GM19351 (cell line): Measurements from ENCODE around the gene DGKI.

ENCODE experiments used
- ATAC-seq: cut with Tn5 transposase; IDR thresholded peaks from one replicate; pipeline ENCODE4 v1.9.1; 2021; ENCODE audit warnings: mild to moderate bottlenecking, moderate library complexity; ENCODE audit not compliant: unreplicated experiment

Gene DGKI

DNA sequence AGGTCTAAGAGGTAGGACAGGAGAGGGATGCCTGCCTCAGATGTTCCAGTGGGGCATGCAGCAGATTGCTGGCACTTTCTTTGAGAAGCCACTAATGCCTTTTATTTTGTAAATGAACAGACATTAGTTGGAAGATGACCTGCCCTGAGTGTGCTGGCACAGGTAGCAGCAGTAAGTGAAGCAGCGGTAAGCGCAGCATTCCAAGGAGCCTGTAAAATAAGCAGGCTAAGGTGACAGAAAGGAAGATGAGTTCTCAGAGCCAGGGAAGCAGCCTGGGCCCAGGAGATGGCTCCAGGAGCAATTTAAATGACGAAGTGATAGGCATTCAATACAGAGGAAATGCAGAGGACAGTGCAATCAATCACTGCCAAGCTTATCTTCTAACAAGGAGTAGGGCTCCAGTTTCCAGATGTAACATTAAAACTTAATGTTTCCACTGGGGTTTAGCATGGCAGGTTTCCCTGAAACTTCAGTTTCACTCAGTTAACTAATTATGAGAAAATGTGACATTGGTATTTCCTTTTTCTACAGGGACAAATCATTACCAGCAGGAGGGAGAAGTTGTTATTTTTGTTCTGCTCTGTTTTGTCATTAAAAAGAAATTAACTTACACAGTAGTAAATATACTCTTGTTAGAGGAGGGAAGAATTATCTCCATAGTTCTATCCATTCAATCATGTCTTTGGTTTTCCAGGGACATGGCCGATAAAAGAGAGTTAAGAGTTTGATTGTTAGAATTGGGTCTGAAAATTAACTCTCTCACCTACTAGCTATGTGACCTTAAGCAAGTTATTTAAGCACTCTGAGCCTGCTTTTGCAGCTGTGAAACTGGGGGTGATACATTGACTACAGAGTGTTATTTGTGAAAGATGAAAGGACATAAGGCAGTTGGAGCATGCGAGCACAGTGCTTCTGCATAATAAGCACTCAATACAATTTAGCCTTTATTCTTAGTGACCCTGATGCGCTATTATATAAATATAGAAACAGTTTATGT is 406.6 kb downstream of the DGKI start:
- no peak for ATAC-seq

DNA sequence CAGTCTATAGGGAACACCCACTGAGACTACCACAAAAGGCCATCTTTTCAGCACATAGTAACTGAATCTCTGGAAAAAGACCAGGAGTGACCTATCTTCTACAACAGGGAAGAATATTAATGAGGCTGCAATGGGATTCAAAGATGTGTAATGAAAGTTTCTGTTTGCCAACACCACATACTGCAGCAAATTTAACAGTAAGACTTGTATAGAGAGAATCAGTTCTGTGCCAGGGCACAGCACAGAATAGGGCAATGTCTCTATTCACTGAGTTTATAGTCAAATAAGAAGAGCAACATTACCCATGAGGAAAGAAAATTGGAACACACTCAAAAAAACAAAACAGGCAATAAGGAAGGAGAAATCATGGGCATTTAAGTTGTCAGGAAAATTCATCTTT is 411.8 kb downstream of the DGKI start:
- ATAC-seq = no peak

DNA sequence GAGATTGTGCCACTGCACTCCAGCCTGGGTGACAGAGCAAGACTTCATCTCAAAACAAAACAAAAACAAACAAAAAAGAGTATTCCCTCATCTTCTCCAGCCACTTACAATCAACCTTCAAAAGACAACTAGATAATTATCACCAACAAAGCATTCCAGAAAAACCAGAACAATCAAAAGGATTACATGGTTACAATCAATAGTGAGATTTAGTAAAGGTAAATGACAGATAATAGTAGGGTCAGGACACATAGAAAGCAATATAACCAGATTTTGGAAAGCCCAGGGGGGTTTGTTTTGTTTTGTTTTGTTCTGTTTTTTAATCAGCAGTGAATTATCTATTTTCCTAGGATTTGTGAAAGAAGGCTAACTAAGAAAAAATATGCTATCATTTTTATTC is 412.2 kb downstream of the DGKI start:
- no peak for ATAC-seq

DNA sequence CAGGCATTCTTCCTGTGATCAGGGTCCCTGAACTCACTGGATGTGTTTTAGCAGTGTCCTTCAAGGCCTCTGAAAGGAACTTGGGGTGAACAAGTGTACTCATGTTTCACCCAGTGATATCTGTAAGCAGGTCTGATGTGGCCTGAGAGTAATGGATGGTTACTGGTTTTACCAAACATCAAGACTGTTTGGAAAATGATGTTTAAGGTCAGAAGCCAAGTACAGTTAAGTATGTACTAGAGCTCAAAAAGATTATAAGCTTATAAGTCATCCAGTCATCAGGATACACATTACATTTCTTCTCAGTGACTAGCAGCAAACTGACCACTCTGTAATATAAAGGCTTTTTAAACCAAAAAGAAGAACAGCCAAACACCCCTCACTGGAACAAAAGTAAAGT is 423.5 kb downstream of the DGKI start:
- no peak for ATAC-seq

DNA sequence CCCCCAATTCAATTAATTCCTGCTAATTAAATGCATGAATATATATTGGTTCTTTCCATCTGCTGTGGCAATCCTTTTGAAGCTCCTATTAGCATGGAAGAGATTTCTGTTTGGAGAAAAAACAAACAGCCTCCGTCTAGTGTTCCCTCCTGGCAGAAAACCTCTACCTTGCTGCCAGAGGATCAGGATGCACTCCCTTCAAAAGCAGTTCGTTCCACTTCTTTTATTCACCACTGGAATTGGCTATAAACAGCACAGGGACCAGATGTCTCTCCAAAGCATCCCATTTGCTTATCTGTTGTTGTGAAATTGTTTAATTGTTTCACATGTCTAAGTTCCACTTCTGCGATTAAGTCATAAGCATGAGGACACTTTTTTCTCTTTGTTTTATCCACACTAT is 425.4 kb downstream of the DGKI start:
- no peak for ATAC-seq

DNA sequence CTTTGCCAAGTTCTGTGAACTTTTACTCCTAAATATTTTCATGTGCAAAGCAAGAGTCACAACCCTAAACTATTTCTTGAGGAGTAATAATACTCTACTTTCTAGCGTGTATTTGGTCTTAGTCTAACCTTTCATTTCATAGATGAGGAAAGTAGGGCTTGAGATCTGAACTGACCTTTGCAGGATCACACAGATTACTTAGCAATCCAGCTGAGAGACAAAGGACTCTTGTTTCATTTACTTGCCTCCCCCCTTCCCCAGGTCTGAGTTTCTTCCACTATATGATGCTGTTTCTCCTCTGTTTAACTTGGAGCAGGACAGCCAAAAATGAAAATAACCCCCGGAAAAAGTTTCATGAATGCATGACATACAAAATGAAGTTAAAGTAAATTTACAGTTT is 427.9 kb downstream of the DGKI start:
- ATAC-seq = no peak

DNA sequence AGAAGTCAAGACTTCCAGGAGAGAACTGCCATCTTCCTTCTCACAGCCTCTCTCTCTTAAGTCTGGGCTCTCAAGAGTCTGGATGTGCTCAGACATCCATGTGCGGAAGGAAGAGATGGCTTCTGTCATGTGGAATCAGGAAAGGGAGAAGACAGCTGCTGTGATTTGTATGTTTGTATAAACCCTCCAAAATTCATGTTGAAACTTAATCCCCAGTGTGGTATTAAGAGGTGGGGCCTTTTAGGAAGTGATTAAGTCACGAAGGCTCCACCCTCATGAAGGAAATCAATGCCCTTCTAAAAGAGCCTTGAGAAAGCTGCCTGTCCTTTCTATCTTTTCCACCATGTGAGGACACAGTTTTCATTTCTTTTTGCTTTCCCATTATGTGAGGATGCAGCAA is 429.3 kb downstream of the DGKI start:
- no peak for ATAC-seq

DNA sequence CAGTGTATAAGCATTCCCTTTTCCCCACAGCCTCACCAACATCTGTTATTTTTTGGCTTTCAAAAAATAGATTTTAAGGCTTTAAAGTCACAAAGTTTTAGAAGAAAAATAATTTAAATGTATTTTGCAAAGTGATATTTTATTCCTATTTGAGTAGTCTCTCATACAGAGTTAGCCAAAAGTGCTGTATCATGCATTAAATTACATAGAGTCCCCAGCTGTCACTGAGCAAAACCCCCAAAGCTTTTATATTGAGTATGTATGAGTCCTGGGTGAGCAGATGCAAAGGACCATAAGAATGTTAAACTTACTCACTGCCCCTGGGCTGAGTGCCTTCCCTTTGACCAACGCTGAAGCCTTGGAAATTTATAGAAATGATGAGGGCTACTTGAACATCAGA is 432.9 kb downstream of the DGKI start:
- no peak for ATAC-seq

DNA sequence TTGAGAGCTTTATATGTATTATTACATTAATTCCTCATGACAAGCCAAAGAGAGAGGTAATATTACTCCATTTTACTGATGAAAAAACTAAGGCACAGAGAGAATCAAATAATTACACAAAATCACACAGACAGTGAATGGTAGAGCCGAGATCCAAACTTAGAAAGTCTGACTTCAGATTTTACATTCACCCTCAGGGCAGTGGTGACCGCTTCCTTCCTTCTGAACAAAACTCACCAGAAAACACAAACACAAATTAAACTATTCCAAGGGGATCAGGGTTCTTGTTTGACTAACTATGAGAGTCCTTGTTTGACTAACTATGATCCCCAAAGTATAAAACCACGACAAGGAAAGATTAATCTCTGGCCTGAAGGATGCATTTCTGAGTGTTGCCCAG is 435.3 kb downstream of the DGKI start:
- no peak for ATAC-seq

DNA sequence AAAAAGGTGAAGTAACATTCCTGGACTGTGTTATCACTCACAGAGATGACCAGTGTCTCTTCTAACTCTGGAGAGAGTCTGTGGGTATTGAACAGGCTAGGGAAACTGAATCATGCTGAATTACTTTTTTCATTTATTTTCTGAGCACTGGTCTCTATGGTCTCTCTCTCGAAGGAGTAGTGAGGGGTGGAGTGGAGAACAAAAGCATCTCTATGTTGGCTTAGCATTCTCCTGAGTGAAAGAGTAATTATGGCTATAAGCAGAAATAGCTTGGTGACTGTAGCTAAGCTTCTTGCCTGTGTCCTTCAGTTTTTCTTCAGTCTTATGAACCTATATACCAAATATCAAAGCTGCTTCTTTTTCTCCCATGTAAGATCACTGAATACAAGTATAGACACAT is 438.6 kb downstream of the DGKI start:
- ATAC-seq = no peak

DNA sequence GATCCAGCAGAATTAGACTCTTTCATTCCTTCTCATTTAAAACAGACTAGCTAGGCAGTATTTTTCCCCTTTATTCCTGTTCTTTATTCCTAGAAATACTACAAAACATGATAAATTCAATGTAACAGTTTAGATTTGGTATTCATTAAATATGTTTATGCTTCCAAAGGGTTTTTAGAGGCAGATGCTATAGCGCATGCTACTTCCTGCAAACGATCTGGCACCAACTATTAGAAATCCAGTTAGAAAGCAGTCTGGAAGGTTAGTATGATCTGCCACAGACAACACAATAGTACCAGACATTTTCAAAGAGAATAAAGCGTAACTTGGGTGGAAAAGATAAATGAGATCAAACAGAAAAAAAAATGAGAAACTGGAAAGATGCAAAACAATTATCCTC is 439.7 kb downstream of the DGKI start:
- no peak for ATAC-seq

DNA sequence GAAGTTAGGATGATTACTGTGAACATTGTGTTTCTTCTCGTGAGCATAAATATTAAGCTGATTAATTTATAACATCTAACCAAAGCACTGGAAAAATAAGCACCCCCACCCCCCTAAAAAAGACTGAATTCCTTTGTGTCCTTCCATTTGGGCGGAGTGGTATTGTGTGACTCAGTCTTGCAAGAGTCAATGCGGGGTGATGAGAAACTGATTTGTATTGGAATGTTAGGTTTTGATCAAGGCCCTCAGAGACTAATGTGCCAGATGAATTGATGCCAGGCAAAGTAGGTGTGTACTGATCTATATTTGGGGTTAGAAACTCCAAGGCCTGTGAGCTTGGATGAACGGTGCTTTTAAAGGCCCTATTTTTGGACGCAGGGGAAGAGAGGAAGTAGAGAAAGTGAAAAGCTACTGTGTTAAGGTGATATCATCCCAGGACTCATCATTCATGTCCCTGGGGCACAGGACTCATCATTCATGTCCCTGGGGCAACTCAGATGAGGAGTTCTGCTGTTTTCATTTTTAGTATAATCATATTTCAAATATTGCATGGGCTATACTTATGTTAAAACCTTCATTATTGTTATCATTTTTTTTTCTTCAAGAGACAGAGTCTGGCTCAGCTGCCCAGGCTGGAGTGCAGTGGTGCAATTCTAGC is 442.0 kb downstream of the DGKI start:
- ATAC-seq = no peak

DNA sequence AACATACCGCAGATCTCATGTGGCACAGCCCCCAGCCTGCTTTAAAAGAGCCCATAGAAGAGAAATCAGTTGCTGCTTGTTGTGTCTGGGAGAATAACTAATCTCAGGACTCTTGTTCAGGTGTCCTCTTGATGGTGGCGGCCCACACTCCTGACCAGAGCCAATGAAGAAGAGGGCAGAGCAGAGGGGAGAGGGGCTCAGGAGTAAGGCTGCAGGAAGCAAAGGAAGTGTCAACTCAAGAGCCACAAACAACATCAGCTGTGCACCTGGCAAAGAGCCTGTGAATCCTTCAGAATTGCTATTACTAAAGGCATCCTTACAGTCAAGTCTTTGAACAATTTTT is 443.4 kb downstream of the DGKI start:
- no peak for ATAC-seq

DNA sequence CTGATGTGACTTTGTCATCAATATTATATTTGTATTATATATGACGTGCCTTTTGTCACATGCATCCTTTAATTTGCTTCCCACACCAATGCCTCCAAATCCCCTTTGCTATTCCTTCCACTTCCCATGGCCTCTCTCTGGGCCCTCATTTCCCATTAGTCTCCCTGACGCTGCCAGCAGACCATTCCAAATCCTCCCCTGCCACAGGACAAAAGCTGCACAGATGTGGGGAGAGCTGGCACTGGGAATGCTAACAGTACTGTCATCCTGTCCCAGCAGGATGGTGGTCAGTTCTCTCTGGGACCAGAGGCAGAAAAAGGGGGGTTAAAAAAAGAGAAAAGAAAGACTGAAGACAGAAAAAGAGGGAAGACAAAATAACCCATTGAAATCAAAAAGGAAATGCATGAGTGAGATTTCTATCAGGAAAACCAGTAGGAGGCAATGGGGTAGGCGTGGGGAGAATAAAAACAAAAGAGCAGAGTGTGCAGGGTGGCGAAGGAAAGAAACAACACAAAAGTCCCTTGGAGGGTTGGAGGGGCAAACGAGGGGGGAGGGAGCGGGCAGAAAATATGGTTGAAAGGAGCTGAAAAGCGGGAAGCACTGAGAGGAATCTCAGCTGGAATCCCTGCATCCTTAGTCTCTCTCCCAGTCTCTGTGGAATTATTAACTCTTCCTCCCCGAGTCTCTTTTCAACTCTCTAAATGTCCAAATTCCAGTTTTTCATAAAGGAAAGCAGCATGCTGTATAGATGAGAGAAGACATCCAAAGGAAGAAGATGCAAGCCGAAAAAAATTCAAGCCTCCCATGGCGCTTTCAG is 444.0 kb downstream of the DGKI start:
- no peak for ATAC-seq

DNA sequence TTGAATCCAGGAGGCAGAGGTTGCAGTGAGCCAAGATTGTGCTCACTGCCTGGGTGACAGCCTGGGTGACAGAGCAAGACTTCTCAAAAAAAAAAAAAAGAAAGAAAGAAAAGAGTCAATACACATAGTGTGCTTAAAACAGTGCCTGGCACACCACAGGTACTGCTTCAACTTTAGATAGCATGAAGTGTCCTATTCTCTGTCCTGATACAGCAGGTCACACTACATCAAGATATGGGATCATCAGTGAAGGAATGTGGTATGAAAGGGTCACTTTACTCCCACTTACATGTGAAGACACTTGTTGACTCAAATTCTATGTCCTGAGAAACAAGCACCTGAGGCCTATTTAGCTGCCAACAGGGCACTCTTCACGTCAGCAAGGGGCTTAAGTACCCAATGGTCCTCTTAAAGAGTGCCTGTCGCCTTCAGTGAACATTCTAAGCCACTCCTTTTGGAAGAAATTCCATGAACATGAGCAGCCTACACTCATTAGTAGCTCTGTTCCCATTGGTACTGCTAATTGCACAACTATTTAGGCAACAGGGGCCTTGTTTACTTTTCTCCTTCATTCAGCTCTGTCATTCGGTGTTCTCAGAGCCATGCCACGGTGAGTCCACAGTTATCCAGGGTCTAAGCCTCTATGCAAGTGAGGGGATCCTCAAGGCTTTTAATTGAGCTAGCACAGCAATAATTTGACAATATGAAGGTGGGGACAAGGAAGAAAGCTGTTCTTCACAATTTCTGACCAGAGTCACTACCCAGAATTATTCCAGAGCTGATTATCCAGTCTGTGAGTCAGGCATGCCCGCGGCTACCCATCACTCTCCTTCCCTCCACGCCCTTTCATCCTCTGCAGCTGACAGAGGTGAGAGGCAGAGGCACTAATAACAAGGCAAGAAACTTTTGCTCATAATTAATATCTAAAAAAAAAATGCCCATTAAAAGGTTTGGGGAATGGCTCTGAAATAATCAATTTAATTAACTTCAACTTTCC is 446.6 kb downstream of the DGKI start:
- ATAC-seq = no peak

DNA sequence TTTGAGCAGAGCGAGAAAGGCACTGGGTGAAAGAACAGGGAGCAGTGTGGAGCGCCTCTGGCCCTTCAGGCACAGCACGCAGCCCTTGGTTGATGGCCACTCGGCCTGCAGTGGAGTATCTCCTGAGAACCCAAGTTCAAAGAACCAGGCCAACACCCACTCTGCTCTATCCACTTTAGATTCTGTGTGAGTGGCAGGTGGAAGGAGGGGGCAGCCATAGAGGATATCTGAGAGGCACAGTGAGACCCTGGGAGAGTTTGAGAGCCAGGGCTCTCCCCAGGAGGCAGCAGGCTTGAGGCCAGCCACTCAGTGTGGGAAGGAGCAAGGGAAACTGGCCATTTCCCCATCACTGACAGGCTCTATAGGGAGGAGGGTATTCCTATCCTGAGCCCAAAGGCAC is 450.7 kb downstream of the DGKI start:
- ATAC-seq = no peak

DNA sequence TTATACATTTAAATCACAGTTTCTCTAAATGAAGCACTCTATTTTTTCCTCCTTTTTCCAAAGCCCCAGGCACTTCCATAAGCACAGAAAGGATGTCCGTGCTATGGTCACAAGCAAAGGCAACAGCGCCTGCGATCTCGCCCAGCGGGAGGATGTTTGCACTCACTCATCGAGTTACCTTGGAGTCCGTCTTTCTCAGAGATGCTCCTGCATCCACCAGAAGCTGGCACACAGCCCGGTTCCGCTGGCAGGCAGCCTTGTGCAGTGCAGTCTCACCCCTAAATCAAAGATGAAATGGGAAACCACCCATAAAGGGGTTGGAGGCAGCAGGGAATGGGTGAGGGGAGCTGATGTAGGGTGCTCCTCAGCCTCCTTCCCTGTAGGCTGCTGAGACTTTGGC is 451.4 kb downstream of the DGKI start:
- ATAC-seq = no peak

DNA sequence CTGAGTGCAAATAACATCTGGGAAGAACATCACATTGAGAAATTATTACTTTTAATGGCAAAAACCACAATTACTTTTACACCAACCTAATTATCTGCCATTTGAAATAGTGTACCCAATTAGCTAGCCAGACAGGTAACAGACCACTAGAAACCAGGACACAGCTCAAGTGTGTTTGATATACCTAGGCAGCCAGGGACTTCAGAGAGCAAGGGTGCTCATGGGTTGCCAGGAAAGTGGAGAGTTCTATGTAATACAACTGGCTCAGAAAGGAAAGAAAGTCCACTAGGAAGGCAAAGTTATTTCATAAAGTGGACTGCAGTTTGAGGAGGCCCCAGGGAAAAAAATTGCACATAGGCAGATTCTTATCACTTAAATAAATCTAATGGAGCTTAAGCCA is 453.2 kb downstream of the DGKI start:
- no peak for ATAC-seq

DNA sequence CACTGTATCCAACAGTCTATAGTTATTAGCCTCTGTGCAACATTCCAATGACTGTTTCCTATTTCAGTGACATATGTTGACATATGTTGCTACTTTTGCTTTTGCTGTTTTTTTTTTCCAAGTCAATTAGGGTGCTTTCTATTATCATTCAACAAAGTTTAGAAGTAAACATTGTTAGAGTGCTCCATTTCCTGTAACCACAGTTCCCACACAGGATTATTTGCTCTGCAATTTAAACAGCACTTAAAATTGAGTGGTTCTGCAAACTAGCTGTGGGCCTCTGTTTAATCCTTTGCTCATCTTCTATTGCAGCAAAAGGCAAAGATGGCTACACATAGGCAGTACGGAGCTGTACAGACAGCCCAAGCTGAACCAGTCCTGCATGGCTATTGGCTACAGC is 456.7 kb downstream of the DGKI start:
- no peak for ATAC-seq

DNA sequence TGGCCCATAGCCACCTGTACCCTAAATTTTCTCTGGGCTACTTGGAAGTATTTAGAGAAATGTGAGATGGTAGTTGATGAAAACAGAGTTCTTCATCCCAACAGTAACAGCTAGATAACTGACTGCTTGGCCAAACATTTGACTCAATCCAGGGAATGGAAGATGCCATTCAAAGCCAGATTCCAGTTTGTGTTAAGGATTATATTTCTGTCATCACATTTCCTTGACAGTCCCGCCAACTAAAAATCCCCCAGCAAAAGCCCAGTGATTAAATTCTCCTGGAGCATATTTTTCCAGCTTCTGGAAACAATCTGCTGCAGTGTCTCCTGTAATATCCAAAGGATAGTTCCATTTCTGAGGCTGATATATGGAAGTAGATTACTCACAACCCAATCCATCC is 457.9 kb downstream of the DGKI start:
- no peak for ATAC-seq
